Measurements from ENCODE around the gene BICD2. TPM values are rescaled to one million over a fixed set of nuclear protein-coding genes. Genes with fewer than 3 reads are reported as not detected.
A peak's percentile ranks its signal among the peaks of the same experiment; 100 is the strongest.
"Not testable (repeated sequence)": the region's sequence is repeated elsewhere in the genome, so short reads cannot be mapped to it uniquely, and the experiment has no call there.

Gene BICD2
- 24.4 and 24.9 TPM in 2 replicates for total RNA-seq (2014; rRNA removed; shearing (Covaris generic))

DNA sequence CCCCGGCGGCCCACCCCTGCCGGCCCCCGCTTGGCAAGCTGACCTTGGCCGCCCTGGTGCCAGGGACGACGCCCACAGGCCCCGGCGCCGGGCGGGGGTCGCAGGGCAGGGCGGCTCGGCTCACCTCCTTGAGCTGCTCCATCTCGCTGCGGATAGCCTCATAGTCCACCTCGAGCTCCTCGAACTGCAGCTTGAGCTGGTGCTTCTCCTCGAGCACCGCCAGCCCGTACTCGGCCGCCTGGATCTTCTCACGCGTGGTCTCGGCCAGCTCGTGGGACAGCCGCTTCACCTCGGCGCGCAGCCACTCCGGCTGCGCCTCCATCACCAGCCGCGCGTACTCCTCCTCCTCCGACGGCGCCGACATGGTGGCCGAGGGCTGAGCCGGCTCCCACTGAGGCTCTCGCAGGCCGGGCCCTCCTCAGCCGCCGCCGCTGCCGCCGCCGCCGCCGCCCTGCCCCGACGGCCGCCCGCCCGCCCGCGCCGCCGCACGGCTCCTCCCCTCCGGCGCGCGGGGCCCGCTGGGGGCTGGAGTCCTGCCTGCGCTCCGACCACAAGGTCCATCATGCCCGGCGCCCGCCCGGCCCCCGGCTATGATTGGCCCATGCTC lies at the start of gene BICD2:
Gene BICD2 (minus strand): TSS at position 453 of the 607 bp plus-strand sequence. CDS start 89 bp downstream, at position 364.
- no peak for DNase-seq (ENCODE audit: low spot score)

DNA sequence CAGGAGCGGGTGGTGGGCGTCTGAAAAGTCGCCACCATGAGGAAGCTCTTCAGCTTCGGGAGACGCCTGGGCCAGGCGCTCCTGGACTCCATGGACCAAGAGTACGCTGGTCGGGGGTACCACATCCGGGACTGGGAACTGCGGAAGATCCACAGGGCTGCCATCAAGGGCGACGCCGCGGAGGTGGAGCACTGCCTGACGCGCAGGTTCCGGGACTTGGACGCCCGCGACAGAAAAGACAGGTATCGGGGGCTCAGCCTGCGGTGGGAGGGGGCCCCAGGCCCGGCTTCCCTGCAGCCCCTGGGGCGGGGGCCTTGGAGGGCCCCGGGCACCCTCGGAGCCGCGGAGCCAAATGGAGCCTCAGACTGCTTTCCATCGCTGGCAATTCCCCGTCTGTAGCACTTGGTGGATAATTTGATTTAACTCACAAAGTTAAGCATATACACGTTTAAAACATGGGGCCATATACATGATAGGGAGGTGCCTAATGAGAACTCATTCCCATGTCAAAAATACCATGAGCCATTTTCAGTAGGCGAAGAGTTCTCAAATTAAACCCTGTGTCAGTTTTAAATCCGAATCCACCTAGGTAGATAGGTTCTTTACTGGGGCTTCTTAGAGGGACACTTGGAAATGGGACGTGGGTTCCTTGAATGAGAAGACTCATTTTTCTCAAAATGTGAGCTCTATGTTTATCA lies 45.1 kb upstream of the BICD2 start:
- DNase-seq (ENCODE audit: low spot score) = not testable (repeated sequence)

DNA sequence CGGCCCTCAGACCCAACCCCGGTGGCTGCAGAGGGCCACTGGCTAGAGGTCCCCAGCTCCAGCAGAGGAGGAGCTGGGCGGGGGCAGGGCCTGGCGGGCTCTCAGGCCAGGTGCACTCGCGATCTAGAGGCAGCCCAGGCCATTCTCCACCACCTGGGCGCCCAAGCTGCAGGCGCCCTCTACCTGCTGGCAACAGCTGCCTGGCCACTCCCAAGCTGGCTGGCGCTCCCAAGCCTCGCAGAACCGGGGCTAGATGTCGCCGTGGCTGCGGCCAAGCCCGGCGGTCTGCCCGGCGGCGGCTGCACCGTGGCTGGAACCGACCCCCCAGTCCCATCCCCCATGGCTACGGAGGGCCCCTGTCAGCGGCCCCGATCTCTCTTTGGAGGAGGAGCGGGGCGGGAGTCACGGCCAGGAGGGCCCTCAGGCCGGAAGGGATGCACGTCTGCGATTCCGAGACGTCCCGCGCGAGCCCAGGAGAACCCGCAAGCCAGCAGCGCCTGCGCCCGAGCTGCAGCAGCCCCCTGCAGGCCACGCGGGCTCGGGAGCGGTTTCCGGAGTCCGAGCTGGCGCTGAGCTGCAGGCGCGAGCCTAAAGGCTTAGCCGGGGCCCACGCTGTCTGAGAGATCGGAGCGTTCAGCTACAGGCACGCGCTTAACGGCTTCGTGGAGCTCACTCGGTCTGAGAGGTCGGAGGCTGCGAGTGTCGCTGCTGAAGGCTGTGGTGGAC lies 44.3 kb upstream of the BICD2 start:
- DNase-seq (ENCODE audit: low spot score) = peak; percentile 36

DNA sequence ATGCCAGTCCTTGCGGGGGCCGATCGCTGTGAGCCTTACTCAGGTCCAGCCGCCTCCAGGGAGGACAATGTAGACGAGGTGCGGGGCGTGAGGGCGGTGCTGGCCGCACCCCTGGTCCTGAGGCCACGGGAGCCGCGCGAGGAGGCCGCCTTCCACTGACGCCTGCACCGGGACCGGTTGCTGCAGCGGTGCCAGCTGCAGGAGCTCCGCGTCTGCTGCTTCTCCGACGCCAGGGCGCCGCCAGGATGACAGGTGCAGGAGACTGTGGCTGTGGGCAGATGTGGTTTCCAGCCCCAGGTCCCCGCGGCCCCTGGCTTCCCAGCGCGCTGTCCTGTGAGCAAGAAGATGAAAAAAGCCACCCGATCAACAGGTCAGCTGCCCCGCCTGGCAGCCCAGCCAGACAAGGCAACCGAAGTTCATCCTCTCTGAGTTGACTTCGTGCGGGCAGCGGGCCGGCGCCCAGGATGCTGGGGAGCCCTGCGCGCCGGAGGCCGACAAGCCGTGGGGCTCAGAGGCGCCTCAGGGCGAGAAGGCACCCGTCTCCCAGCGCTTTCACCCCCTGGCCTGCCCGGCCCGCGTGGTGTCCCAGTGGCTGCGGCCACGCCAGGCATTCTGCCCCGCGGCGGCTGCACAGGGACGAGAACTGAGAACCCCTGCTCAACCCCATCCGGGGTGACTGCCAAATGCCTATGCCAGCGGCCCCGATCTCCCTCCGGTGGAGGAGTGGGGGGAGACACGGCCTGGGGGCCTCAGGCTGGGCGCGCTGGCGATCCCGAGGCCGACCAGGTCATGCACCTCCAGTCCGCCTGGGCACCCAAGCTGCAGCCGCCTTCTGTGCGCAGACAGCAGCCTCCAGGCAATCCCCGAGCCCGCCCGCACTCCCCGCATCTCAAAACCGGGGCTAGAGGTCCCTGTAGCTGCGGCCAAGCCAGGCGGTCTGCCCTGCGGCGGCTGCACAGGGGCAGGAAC lies 43.4 kb upstream of the BICD2 start:
- DNase-seq (ENCODE audit: low spot score) = no peak

DNA sequence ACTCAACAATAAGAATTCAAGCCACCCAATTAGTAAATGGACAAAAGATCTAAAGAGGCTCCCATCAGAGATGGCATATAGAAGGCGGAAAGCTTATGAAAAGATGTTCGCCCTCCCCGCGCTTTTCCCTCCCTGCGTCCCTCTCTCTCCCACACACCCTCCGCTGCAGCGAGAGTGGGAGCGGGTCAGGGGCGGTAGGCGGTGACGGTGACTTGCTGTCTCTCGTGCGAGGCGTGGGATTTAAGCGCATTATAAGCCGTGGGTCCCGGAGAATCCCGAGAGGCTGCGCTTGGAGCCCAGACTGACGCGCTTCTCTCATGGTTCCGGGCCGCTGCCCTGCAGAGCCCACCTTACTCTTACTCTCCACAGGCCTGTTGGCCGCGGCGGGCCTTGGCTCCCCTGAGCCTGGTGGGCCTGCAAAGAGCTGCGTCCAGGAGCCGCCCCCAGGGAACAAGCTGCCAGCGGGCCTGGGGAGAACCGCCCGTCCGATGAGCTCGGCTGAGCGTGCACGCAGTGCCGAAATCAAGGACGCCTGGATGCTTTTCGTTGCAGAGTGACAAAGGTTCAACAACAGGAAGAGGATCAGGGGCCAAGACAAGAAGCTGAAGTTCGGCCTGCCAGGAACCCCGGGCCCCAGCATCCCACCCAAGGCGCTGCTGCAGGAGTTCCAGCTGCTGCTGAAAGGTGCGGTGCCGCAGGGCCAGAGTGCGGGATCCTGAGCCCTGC lies 42.6 kb upstream of the BICD2 start:
- DNase-seq (ENCODE audit: low spot score) = no peak

DNA sequence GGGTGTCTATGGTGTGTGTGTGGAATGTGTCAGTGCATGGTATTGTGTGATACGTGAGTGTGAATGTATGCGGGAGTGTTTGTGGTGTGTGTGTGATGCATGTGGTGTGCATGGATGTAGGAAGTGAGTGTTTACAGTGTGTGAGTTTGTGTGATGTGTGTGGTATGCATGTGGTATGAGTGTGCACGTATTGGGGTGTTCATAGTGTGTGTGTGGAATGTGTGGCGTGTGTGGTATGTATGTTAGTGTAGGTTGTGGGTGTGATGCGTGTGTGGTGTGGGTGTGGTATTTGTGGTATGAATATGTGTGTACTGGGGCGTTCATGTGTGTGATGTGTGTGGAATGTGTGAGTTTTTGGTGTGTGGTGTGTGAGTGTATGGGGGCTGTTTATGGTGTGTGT lies 40.1 kb upstream of the BICD2 start:
- DNase-seq (ENCODE audit: low spot score) = no peak

DNA sequence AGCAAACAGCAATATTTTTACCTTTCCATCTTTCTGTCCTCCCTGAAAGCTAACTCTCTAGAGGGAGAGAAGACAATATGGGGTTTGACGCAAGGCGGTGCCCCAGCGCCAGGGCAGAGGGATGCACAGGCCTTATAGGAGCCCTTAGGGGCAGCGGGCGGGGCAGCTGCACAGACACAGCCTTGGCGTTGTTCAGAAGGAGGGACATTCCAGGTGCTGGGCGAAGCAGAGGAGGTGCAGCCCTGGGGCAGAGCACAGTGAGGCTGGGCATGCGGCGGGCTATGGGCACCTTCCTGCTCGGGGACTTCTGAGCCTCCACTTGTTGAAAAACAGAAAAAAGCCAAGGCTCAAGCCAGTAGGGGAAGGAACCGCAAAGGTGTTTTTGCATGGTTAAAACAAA lies 33.7 kb upstream of the BICD2 start:
- peak; percentile 76 for DNase-seq (ENCODE audit: low spot score)

DNA sequence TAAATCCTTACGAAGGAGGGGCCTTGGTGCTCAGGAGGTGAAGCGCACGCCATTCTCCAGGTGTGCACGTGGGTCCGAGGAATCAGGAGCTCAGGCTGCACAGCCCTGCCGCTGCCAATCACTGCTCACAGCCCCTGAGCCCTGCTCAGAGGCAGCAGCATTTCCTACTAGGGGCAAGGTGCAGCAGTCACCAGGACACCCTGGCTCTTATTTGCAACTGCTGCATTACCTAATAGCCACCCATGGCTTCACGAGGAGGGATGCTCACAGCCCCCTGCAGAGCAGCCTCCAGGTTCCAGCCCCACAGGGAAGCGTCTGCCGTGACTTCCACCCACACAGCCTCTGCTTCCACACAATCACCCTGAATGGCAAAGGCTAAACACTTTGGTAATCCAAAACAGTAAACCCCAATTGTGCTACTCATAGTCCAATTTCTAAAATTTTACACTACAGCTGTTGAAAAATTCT lies 31.7 kb upstream of the BICD2 start:
- not testable (repeated sequence) for DNase-seq (ENCODE audit: low spot score)

DNA sequence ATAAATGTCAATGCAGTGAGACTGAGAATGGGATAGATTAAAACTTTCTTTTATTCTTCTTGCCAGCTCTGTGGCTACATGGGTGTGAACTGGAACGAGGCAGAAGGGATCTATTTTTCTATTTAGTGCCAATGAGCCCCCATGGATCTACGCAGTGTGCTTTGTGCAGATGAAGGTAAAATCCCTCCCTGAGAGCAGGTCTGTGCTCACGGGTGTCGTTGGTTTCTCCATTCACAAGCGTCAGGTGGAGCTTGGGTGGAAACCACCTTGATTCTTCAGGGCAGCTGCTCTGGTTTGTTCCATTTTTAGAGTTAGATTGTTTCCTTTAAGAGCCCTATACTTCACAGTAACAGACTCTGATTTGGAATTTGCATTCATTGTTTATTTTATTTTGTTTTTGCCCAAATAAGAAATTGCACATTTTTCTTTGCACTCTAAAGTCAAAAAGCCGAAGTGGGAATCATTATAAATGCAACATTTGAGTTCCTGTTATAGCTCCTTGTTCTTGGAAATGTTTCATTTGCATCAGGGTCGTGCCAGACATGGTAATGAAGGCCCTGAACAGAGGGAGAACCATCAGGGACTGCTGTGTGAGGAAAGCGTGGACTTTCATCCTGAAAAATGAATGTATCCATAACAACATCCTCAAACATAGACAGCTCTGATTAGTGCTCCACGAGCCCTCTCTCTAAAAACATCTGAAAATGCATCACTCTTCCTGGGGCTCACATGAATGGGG lies 31.1 kb upstream of the BICD2 start:
- DNase-seq (ENCODE audit: low spot score) = no peak

DNA sequence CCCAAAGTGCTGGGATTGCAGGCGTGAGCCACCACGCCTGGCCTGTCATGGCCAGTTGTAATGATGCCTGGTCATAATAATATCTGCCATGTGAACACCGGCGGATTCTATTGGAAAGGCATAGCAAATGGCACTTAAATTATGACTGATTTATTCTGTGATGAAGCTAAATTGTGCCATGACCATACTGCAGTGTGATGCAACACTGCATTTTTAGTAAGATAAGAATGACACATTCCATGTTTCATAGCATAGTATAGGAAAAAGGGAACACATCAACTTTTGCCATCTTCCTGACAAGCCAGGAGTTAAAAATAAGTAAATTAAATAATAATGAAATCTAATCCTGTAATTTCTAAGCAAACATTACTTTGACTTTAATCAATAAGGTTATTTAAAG lies 30.4 kb upstream of the BICD2 start:
- no peak for DNase-seq (ENCODE audit: low spot score)

DNA sequence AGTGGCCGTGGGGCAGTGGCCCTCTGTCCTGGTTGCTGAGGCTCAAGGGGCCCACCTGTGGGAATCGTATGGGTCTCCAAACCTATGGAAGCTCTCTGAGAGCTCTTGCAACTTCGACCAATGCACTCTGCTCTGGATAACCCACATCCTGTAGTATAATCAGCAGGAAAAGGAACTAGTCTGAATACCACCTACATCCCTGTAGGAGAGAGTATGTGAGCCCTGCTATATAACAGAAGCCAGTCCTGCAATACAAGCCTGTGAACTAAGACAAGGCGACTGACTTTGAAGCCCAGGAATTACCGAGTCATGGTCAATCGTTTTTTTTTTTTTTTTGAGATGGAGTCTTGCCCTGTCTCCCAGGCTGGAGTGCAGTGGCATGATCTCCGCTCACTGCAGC lies 29.8 kb upstream of the BICD2 start:
- DNase-seq (ENCODE audit: low spot score) = no peak

DNA sequence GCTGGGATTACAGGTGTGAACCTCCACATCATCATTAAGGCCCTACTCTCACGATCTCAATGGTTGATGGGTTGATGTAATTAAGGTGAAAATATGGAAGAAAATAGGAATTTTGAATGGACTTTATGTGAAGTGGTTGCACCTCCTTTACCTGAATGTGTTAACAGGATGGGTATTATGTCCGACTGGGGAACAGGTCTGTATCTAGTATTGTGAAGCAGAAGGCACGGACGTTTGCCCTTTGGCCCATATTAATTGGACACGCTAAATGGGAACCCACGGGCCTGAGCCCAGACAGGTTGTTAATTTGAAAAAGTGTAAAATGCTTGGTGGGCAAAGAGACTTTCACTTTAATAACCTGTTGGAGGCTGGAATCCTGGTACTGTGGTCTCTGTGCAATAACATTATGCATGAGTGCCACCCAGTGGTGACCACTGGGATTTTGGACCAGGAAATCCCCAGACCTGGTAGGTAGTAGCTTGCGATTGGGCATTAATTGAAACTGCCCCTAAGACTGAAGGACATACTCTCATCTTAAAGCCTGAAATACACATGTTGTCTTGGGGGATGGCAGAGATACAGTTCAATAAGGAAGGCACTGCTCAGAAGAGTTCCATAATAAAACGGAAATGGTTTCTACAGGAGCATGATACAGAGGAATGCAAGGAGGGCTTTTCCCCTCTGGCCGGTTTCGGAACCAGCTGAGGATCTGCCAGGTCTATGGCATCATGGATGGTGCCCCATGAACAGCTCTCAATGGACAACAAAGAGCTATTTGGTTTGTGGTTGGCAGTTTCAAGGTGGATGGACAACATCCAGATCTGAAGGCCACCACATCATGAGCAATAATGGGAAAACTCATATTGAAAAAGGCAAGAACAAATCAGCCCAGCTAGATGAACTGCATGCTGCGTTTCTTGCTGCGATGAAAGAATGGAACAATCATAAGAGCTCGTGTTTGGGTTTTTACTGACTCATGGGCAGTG lies 26.2 kb upstream of the BICD2 start:
- DNase-seq (ENCODE audit: low spot score) = peak; percentile 93

DNA sequence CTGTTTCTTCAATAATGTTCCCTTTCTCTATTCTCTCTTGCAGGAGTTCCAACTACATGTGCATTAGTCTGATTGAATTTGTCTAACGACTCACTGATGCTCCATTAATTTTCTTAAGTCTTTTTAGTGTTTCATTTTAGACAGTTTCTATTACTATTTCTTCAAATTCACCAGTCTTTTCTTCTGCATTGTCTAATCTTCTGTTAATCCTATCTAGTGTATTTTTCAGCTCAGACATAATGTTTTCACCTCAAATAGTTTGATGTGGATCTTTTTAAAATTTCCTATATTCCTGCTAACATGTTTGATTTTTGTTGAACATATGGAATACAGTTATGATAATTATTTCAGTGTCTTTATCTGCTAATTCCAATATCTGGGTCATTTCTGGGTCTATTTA lies 21.7 kb upstream of the BICD2 start:
- no peak for DNase-seq (ENCODE audit: low spot score)

DNA sequence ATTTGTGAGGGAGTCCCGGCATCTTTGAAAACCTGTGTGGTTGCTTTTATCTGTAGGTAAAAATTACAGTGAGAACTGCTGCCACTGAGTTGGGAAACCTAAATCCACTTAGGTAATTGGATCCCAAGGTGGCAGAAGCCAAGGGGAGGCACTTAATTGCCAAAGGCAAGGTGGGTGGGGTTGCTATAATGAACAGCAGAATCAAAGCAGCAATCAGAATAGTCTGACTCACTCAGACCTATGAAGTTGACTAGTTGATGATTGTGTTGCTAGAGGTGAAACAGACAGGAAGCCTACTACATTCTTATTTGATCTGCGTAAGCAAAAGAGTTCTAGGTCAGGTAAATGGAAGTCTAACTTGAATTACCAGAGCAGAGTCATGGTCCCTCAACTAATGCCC lies 17.3 kb upstream of the BICD2 start:
- no peak for DNase-seq (ENCODE audit: low spot score)

DNA sequence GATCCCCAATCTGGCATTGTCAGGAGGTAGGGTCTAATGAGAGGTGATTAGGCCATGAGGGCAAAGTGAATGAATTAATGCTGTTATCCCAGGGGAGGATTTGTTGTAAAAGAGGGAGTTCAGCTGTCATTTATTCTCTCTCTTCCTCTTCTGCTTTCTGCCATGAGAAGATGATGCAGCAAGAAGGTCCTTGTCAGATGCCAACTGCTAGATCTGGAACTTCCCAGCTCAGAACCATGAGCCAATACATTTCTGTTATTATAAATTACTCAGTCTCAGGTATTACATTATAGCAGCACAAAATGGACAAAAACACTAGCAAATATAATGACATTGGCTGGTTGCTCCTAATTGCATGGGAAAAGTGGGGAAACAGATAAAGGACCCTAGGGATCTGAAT lies 15.6 kb upstream of the BICD2 start:
- DNase-seq (ENCODE audit: low spot score) = no peak

DNA sequence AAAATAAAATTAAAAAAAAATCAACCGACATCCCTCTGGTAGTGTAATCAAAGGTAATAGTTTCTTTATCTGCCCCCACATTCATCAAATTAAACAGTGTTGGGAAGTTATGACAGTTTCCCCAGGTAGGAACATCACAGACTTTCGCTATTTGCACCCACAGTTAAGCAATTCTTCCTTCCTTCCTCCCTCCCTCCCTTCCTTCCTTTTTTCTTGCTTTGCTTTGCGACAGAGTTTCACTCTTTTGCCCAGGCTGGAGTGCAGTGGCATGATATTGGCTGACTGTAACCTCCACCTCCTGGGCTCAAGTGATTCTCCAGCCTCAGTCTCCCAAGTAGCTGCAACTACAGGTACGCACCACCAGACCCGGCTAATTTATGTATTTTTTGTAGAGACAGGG lies 10.8 kb upstream of the BICD2 start:
- no peak for DNase-seq (ENCODE audit: low spot score)

DNA sequence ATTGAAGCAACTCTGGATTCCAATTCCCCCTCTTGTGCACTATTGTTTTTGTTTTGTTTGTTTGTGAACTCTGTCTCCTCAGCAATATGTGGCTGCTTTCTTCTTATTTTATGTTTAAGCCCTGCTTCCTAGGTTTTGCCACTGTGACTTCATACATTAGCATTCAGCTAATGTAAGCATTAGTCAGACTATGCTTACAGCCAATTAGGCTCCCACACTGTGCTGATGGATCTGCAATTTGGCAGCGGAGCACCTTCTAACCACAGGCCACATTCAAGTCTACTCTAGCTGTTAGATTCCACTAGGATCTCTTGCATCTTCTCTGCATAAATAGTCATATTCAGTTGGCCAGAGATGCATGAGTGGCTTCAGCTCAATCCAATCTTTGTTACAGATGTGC lies 9.6 kb upstream of the BICD2 start:
- DNase-seq (ENCODE audit: low spot score) = no peak

DNA sequence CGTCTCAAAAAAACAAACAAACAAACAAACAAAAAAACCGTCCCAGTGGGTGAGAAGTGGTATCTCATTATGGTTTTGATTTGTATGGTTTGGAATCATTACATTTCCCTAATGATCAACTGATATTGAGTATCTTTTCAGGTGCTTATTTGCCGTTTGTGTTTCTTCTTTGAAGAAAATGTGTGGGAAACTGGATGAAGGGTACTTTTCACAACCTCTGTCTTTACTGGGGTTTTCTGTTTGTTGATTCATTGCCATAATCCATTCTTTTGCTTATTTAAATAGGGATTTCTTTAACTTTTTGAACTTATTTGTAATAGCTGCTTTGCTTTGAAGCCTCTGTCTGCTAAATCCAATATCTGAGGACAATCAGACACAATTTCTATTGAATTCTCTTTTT lies 9.2 kb upstream of the BICD2 start:
- DNase-seq (ENCODE audit: low spot score) = no peak

DNA sequence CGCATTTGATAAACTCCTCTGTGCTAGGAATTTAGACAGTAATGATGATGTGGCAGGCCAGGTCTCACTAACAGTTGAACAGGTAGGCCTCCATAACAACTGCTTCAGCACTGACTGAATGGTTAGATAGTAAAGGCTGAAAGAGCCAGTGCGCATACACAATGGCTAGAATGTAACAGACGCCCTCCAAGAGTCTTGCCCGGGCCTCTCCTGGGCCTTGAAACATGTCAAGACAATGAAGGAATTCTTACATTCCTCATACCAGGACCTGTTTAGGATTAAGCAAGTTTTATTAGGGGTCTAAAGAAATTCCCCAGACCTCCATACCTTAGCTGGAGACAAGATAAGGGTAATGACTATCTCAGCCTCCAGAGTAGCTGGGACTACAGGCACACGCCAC lies 6.7 kb upstream of the BICD2 start:
- DNase-seq (ENCODE audit: low spot score) = no peak
